Ovary (tissue), 9 donors: ENCODE measurements around the gene PBRM1. TPM values are rescaled to one million over a fixed set of nuclear protein-coding genes. Genes with fewer than 3 reads are reported as not detected.

ENCODE experiments used
- DNase-seq, 5 donors: peaks; one replicate each; pipeline ENCODE4 v3.0.0-alpha.2; 2019 to 2020
- H3K27ac ChIP-seq, 2 donors: fragments of 200-600 bp; one replicate each; pipeline versions ENCODE4 v1.5.1 to v1.8.0; 2019 to 2022
- H3K27me3 ChIP-seq: fragments of 200-600 bp; one replicate; pipeline ENCODE4 v1.8.0; 2022
- H3K36me3 ChIP-seq: fragments of 200-600 bp; sonication (generic); one replicate; pipeline ENCODE4 v1.5.1; 2019
- H3K4me1 ChIP-seq: one replicate; pipeline ENCODE4 v1.8.1; 2013; ENCODE audit warnings: mild to moderate bottlenecking, moderate library complexity; ENCODE audit not compliant: insufficient read depth
- H3K4me3 ChIP-seq: fragments of 200-600 bp; sonication (generic); one replicate; pipeline ENCODE4 v1.5.1; 2017
- H3K9me3 ChIP-seq, 2 donors: fragments of 200-600 bp in 1 of 2; sonication (generic) in 1 of 2; one replicate each; pipeline versions ENCODE4 v1.5.1 to v1.8.1; 2013 to 2019; ENCODE audit warnings: mild to moderate bottlenecking in 1 of 2, moderate library complexity in 1 of 2
- CTCF ChIP-seq, 3 donors: fragments of 450-650 bp in 2 of 3; fragments of 200-600 bp in 1 of 3; IDR thresholded peaks; one replicate each; pipeline versions ENCODE4 v1.5.1 to v1.8.0; 2016 to 2022; ENCODE audit warnings: antibody characterized with exemption in 3 of 3, mild to moderate bottlenecking in 1 of 3
- EP300 ChIP-seq: sonication (generic); formaldehyde crosslinking; IDR thresholded peaks from one replicate; pipeline ENCODE4 v1.6.1; 2017; ENCODE audit warnings: antibody characterized with exemption
- POLR2A ChIP-seq: fragments of 450-650 bp; IDR thresholded peaks from one replicate; pipeline ENCODE4 v1.6.1; 2017; ENCODE audit warnings: antibody characterized with exemption, mild to moderate bottlenecking, moderate library complexity
- WGBS, 3 donors: extraction: QIAGEN DNeasy Blood & Tissue Kit in 1 of 3; methylation state at CpG; one replicate each; pipeline versions ENCODE4 v1.1.5 to v1.1.7; 2013 to 2017; 5-methylcytosine and 5-hydroxymethylcytosine counted together
- intact Hi-C, 4 donors: fragments of 100-400 bp; cut with DNase I; formaldehyde crosslinking; loops; one replicate each; pipeline versions ENCODE4 v1.11.0 to v1.15.1; 2022 to 2023
- polyA plus RNA-seq, 2 donors: library from polyadenylated mRNA; stranded (reverse); fragments of 200-250 nt in 1 of 2; fragments of 350-450 nt in 1 of 2; fragmentation: Illumina TruSeq in 1 of 2; extraction: RNeasy Lipid Tissue Mini Kit (QIAGEN cat#74804) in 1 of 2; gene quantifications; one replicate each; pipeline ENCODE4 v1.2.3, GENCODE V29; 2013 to 2014
- total RNA-seq, 7 donors: library from RNA; depleted of rRNA in 2 of 7; stranded (reverse); fragments of >200 nt in 2 of 7; fragmentation: NEBNext Ultra II Directional in 3 of 7; extraction: Animal tissue kit (Norgen Biotek cat#: 25700) in 3 of 7; gene quantifications; one replicate each; pipeline versions ENCODE4 v1.1.0 to v1.2.4, GENCODE V29; 2016 to 2023
- donor health status: DM: no; HTN: no; CAD: no; lungs with moderate emphysema.
- donor health status: DM: no; HTN: no; CAD: no.
- donor health status: Bipolar disorder and iron deficiency.
- donor health status: DM: yes; HTN: yes; CAD: no.
- donor health status: DM: no; HTN: no; CAD: no.
- donor health status: DM: yes; HTN: yes; CAD: no.

Gene PBRM1
- total and polyA plus RNA-seq, 9 donors: 19.8 to 95.7 (median 69.7) TPM

DNA sequence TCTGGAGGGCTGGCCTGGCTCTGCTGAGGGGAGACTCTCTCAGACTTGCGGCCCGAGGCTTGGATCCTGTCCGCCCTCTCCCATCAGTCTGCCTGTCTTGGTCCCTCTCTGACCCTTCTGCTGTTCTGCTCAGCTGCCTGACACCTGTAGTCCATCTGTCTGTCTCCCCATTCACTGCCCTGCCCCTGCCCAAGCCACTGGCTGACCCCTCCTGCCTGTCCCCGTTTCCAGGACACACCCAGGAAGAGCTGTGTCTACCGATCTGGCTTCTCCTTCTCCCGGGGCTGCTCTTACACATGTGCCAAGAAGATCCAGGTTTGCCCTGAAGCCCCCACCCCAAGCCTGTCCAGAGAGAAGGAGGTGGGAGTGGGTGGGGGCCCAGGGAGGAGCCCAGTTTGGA is 170.5 kb downstream of the PBRM1 start:
- 55 to 62% (median 61%) methylated on average over 6 of the region's 6 CpGs for WGBS, 3 donors
- TF ChIP-seq POLR2A (no peak), CTCF (IDR thresholded peaks at IDR 0.05) (no peak), EP300 (no peak)
- Histone ChIP-seq H3K27me3 (no peaks in the 10 kb centered on the region), H3K9me3 (no peaks in the 10 kb centered on the region), H3K4me3 (no peak overlapping the region), H3K36me3 (no peaks in the 10 kb centered on the region), H3K27ac (no peak overlapping the region), H3K4me1 (peaks cover 7% of the 10 kb centered on the region)
- intact Hi-C loops: no loop called here
- DNase-seq: no peak

- no peak overlapping the region for H3K27ac ChIP-seq
- no peaks in the 10 kb centered on the region for H3K27me3 ChIP-seq
- intact Hi-C loops: no loop called here
- H3K36me3 ChIP-seq: no peaks in the 10 kb centered on the region
- H3K4me1 ChIP-seq: peaks cover 7% of the 10 kb centered on the region
- WGBS, 3 donors: 69 to 89% (median 84%) methylated on average over 8 to 11 of the region's 11 CpGs
- TF ChIP-seq POLR2A: no peak
- no peak for TF ChIP-seq EP300
- TF ChIP-seq CTCF (IDR thresholded peaks at IDR 0.05): no peak
- H3K9me3 ChIP-seq: no peaks in the 10 kb centered on the region
- no peak overlapping the region for H3K4me3 ChIP-seq
- DNase-seq: no peak
These were observed 171.1 kb downstream of the PBRM1 start for GRCh38 chr3:52514576-52514975.

DNA sequence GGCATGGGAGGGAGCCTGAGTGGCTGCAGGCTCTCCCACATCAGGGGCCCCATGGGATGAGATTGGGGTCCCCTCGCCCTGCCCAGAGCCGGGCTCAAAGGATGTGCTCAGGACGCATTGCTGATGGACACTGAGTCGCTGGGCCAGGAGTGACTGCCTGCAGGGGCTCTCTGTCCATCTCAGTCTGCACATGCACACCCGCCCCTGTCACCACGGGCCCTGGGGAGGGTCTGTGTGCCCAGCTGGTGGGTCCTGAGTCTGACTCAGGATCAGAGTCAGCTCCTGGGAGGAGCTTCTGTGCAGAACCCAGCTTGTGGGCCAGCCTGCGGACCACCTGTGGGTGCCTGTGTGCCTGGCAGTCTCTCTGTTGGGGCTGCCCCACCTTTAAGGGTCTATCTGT is 172.4 kb downstream of the PBRM1 start:
- Histone ChIP-seq H3K9me3 (no peaks in the 10 kb centered on the region), H3K36me3 (no peaks in the 10 kb centered on the region), H3K27me3 (no peaks in the 10 kb centered on the region), H3K4me3 (no peak overlapping the region), H3K27ac (no peak overlapping the region), H3K4me1 (no peaks in the 10 kb centered on the region)
- no peak for DNase-seq
- 91 to 97% (median 91%) methylated on average over 5 to 7 of the region's 7 CpGs for WGBS, 3 donors
- intact Hi-C loops: no loop called here
- TF ChIP-seq CTCF (IDR thresholded peaks at IDR 0.05) (no peak), POLR2A (no peak), EP300 (no peak)

GRCh38 chr3:52512727-52513126 is 173.0 kb downstream of the PBRM1 start:
- Histone ChIP-seq H3K9me3 (no peaks in the 10 kb centered on the region), H3K27ac (no peak overlapping the region), H3K36me3 (no peaks in the 10 kb centered on the region), H3K27me3 (no peaks in the 10 kb centered on the region), H3K4me1 (no peaks in the 10 kb centered on the region), H3K4me3 (no peak overlapping the region)
- 64 to 78% (median 65%) methylated on average over 17 of the region's 17 CpGs for WGBS, 3 donors
- TF ChIP-seq POLR2A (no peak), EP300 (no peak), CTCF (IDR thresholded peaks at IDR 0.05) (no peak)
- intact Hi-C loops: no loop called here
- no peak for DNase-seq

DNA sequence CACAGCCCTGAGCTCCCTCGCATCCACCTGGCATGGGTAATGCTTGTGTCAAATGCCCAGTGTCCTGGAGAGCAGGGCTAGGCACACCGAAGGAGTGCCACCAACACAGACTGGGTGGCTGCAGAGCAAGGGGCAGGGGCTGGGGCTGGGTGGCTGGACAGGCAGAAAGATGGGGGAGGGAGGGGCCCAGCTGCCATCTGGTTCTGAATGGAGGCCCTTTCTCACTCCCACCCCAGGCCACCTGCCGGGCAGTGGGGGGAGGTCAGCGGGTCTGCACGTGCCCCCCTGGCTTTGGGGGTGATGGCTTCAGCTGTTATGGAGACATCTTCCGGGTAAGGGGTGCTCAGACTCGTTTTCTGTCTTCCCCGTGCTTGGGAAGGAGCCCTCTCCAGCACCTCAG is 173.6 kb downstream of the PBRM1 start:
- intact Hi-C loops: no loop called here
- Histone ChIP-seq H3K36me3 (no peaks in the 10 kb centered on the region), H3K4me1 (no peaks in the 10 kb centered on the region), H3K27ac (no peak overlapping the region), H3K9me3 (no peaks in the 10 kb centered on the region), H3K27me3 (no peaks in the 10 kb centered on the region), H3K4me3 (no peak overlapping the region)
- WGBS, 3 donors: 47 to 55% (median 53%) methylated on average over 8 of the region's 8 CpGs
- TF ChIP-seq CTCF (IDR thresholded peaks at IDR 0.05) (no peak), POLR2A (no peak), EP300 (no peak)
- DNase-seq: no peak
